Endothelial cell of umbilical vein (primary cell): ENCODE data around the gene ADA.

Source experiments
- CTCF ChIP-seq, 2 donors: IDR thresholded peaks; 1 replicate in 1 of 2; 2 replicates in 1 of 2; pipeline ENCODE4 v1.5.1; 2011; ENCODE audit warnings: low read length in 2 of 2, mild to moderate bottlenecking in 2 of 2, moderate library complexity in 2 of 2, control low read depth in 1 of 2, inconsistent platforms in 1 of 2, low read depth in 1 of 2; ENCODE audit not compliant: insufficient read depth in 1 of 2; ENCODE audit errors: extremely low read depth in 1 of 2
- EZH2 ChIP-seq: IDR thresholded peaks from 2 replicates; pipeline ENCODE4 v1.6.1; 2012; ENCODE audit warnings: borderline replicate concordance, low read depth, mild to moderate bottlenecking, moderate library complexity, low read length, inconsistent platforms; ENCODE audit not compliant: severe bottlenecking
- FOS ChIP-seq: IDR thresholded peaks from 2 replicates; pipeline ENCODE4 v1.6.1; 2011; ENCODE audit warnings: mild to moderate bottlenecking, low read length, moderate library complexity, borderline replicate concordance; ENCODE audit not compliant: insufficient read depth
- GATA2 ChIP-seq: IDR thresholded peaks from 2 replicates; pipeline ENCODE4 v1.7.0; 2011; ENCODE audit warnings: low read depth, mild to moderate bottlenecking, moderate library complexity, mixed read lengths, low read length; ENCODE audit not compliant: insufficient read length, insufficient read depth
- JUN ChIP-seq: IDR thresholded peaks from 2 replicates; pipeline ENCODE4 v1.6.1; 2011; ENCODE audit warnings: borderline replicate concordance, low read depth; ENCODE audit not compliant: insufficient read length, insufficient read depth
- MYC ChIP-seq: IDR thresholded peaks from one replicate; pipeline ENCODE4 v1.6.1; 2011; ENCODE audit warnings: mild to moderate bottlenecking, low read depth, low read length
- POLR2A ChIP-seq: IDR thresholded peaks from 2 replicates; pipeline ENCODE4 v1.6.1; 2012; ENCODE audit warnings: low read depth, mild to moderate bottlenecking, control low read depth, low read length
- POLR2AphosphoS5 ChIP-seq: IDR thresholded peaks from 2 replicates; pipeline ENCODE4 v1.6.1; 2012; ENCODE audit warnings: low read depth, mild to moderate bottlenecking, control low read depth, low read length, moderate library complexity; ENCODE audit not compliant: insufficient read depth

DNA sequence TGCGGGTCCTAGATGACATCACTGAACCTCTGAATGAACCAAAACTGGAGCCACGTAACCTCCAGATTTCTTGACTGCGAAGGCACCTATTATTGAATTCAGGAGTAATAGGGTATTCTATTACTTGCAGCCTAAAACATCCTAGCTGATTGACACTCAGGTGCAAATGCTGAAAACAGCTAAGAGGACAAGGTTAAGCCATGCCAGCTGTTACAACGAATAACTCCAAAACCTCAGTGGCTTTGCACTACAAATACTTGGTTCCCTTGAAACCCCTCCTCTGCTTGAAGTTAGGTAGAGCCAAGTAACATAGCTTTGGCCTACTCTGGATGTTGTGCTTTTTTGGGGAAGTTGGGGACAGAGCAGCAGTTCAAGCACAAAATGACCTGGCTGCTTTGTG is 42.7 kb upstream of the ADA start:
- TF ChIP-seq CTCF (IDR thresholded peaks at IDR 0.05; ENCODE audit: extremely low read depth in 1 of 2, insufficient read depth in 1 of 2, low read depth in 1 of 2, low read length in 2 of 2) (no peak), POLR2A (no peak), POLR2AphosphoS5 (no peak), JUN (no peak), MYC (no peak), GATA2 (no peak), EZH2 (no peak), FOS (no peak)
